ENCODE data around the gene CACNA1A. TPM values are rescaled to one million over a fixed set of nuclear protein-coding genes. Genes with fewer than 3 reads are reported as not detected.

CACNA1A gene
- total and polyA plus RNA-seq, 2 of the 4 experiments (the other 2 are of a cell fraction): 5.9 to 15.0 TPM

DNA sequence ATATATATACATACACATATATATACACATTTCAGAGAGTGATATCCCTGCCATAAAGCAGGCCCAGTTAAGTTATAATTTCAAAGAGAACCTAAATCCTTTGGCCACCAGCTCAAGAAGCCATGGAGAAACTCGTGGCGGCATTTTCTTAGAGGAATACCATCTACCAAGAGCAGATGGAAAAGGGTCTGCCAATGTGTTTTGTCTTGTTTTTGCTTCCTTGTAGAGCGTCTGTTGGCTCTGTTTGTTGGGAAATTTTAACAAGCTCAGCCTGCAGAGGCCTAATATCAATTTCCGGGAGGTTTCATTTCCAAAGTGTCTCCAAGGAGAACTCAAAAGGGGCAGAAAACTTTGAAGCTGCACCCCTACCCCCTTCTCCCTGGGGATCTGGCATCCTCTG lies 215.5 kb downstream of the CACNA1A start:
- Histone ChIP-seq H4K8ac (ENCODE audit: low read depth in 2 of 2, low read length in 2 of 2) (no peak overlapping the region), H3K23ac (ENCODE audit: low read depth, low read length) (no peak overlapping the region), H2AFZ (replicated peaks; ENCODE audit: low read length, poor library complexity) (no peak overlapping the region), H2AK9ac (replicated peaks; ENCODE audit: low read depth, low read length, poor library complexity) (no peak overlapping the region), H3K9ac (ENCODE audit: low read depth, low read length) (no peak overlapping the region), H3K79me1 (ENCODE audit: low read depth in 1 of 2, low read length in 2 of 2) (no peaks in the 10 kb centered on the region), H3K27me3 (ENCODE audit: control insufficient read depth, insufficient read depth, low read length) (no peaks in the 10 kb centered on the region), H3K9me1 (ENCODE audit: insufficient read depth, low read length) (no peaks in the 10 kb centered on the region), H4K5ac (ENCODE audit: low read depth, low read length) (no peak overlapping the region), H3K4me1 (ENCODE audit: control insufficient read depth, insufficient read depth, low read length) (no peaks in the 10 kb centered on the region), H4K91ac (ENCODE audit: insufficient read depth, low read depth, low read length) (no peak overlapping the region), H2BK120ac (ENCODE audit: low read depth, low read length) (no peak overlapping the region), H3K18ac (ENCODE audit: low read depth, low read length) (no peak overlapping the region), H3K4ac (ENCODE audit: low read depth, low read length) (no peak overlapping the region), H3K56ac (ENCODE audit: extremely low read depth, insufficient read depth, low read length) (no peak overlapping the region), H4K20me1 (ENCODE audit: insufficient read depth, low read length) (no peaks in the 10 kb centered on the region), H2AK5ac (ENCODE audit: low read depth, low read length) (no peak overlapping the region), H2BK5ac (ENCODE audit: low read depth, low read length, poor library complexity, severe bottlenecking) (no peak overlapping the region), H2BK20ac (ENCODE audit: low read depth, low read length) (no peak overlapping the region), H3K4me3 (ENCODE audit: insufficient read depth, low read depth, low read length) (no peak overlapping the region), H2BK15ac (ENCODE audit: low read depth, low read length) (no peak overlapping the region), H3K27ac (ENCODE audit: insufficient read depth, low read length) (no peak overlapping the region), H3K9me3 (ENCODE audit: control insufficient read depth, insufficient read depth, low read length) (no peaks in the 10 kb centered on the region), H3K4me2 (ENCODE audit: low read depth, low read length) (no peak overlapping the region), H3K36me3 (ENCODE audit: control insufficient read depth, insufficient read depth, low read length) (peaks cover 2% of the 10 kb centered on the region; the same call in 1 of the 2 replicates), H3K14ac (replicated peaks; ENCODE audit: low read depth, low read length) (no peak overlapping the region)
- TF ChIP-seq MXI1 (IDR thresholded peaks at IDR 0.05; ENCODE audit: borderline replicate concordance, low read depth, low read length) (no peak), RFX5 (IDR thresholded peaks at IDR 0.05; ENCODE audit: low read depth, low read length) (no peak)
- intact Hi-C loops (cut with micrococcal nuclease): no loop called here
- ATAC-seq (ENCODE audit: low read depth): no peak
- DNase-seq: no peak
- dilution Hi-C loops (cut with HindIII; ENCODE audit: low sequenced_read_pairs, unreplicated experiment): no loop called here
- in situ Hi-C loops (cut with MboI; ENCODE audit: low sequenced_read_pairs): loop anchor here (25.0 kb wide), 2 partner anchors 422 to 572 kb away; no protein-coding TSS in a partner anchor
- ChIA-PET CTCF (no interaction called here), POLR2A (ENCODE audit: unreplicated experiment) (no interaction called here)
- no CpG with 5 or more reads among the region's 4 CpGs for WGBS, 2 experiments (ENCODE audit: extremely low coverage in 2 of 2, insufficient read length in 1 of 2)
- no TSS peak for BruUV-seq (replicated peaks)

All from IMR-90 (cell line).